GM18868 (cell line): ENCODE data around the gene MICALL2.

Experiments
- ATAC-seq: cut with Tn5 transposase; IDR thresholded peaks from one replicate; pipeline ENCODE4 v1.9.1; 2021; ENCODE audit warnings: mild to moderate bottlenecking, moderate library complexity; ENCODE audit not compliant: unreplicated experiment

MICALL2 gene

DNA sequence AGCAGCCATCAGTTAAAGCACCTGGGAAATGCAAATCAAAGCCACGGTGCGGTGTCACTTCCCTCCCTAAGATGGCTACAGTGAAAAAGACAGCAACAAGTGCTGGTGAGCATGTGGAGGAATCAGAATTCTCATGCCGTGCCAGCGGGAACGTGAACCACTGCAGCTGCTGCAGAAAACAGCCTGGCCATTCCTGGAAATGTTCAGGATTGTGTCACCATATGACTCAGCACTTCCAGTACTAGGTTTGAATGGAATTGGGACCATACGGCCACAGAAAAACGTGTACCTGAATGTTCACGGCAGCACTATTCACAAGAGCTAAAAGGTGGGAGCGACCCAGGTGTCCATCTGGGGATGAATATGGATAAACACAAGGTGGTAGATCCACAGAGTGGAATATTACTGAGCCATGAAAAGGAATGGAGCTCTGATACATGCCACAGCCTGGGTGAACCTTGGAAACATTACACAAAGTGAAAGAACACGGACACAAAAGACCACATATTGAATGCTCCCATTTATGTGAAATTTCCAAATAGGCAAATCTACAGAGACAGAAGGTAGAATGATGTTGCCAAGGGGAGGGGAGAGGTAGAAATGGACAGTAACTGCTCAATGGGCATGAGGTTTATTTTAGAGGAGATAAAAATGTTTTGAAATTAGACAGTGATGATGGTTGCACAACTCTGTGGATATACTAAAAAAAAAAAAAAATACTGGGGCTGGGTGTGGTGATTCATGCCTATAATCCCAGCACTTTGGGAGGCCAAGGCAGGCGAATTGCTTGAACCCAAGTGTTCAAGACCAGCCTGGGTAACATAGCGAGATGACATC lies 61.6 kb downstream of the MICALL2 start:
- no peak for ATAC-seq

DNA sequence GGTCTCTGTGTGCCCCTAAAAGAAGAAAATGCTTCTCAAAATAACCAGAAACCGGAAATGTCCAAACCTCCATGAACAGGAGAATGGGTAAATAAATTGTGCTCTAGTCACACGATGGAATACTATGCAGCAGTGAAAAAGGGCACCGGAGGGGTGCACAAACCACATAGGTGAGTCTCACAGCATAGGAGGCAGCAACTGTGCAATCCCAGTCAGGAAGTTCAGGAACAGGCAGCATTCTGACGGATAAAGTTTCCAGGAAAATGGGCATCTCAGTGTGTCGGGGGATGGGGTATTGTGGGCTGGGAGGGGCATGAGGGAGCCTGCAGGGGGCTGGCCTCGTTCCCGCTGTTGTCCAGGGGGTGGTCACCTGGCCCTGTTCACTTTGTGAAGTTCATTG lies 63.1 kb downstream of the MICALL2 start:
- no peak for ATAC-seq

DNA sequence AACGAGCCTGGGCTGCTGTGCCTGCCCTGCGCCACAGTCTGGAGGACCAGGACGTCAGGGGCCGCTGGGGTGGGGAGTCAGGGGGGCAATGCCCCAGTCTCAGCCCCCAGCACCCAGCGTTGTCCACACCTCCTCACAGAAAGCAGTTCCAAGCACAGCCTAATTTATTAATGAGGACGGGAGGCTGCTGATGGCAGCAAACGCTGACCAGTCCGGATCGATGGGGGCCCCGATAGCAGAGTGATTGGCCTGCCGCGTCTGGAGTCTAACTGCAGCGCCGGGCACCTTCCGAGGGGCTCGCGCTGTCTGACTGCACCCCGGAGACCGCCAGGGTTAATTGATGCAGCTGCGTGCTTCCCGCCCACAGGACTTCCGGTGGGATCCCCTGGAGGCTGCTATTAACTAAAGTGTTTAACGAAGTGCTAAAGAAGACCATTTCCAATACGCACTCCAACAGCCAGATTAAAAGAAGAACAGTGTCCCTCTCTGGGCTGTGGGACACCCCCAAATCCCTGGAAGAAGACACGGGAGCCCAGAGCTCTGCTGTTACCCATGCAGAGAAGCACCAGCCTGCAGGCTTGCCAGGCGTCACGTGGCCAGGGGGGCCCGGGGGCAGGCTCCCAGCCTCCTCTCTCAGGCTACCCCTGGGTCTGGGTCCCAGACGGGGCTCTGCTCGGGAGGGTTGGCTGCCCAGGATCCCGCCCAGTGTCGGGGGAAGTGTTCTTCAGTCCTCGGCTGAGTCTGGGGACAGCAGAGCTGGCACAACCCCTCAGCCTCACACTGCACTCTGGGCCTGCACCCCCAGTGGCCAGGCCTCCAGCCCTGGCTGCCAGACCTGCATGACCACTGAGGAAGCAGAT lies 63.8 kb downstream of the MICALL2 start:
- no peak for ATAC-seq

DNA sequence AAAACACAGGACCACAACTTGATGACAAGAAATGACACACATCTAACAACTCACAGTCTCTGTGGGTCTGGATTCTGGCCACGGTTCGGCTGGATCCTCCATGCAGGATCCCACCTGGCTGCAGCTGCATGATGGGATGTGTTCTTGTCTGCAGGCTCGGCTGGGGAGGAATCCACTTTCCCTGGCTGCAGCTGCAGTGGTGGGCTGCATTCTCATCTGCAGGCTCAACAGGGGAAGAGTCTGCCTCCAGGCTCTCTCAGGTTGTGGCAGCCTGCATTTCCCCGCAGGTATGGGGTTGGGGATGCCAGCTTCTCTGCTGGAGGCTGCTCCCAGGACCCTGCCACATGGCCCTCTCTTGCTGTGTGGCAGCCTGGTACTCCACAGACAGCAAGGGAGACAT lies 64.9 kb downstream of the MICALL2 start:
- ATAC-seq = no peak

DNA sequence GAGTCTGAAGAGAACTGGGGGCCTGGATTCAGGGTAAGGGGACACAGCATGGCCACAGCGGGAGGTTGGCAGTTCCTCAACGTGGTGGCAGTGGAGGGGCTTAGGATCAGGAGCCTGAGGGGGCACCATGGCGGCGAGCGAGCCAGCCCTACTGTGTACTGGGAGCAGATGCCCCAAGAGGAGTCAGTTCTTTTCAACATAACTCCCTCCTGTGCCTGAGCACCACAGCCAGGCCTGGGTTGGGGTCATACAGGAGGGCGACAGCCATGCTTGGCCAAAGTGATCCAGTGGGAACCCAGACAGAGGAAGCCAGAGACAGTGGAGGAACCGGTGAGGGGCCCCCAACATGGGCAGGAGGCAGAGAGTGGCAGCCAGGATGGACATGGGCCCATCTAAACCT lies 65.8 kb downstream of the MICALL2 start:
- no peak for ATAC-seq

DNA sequence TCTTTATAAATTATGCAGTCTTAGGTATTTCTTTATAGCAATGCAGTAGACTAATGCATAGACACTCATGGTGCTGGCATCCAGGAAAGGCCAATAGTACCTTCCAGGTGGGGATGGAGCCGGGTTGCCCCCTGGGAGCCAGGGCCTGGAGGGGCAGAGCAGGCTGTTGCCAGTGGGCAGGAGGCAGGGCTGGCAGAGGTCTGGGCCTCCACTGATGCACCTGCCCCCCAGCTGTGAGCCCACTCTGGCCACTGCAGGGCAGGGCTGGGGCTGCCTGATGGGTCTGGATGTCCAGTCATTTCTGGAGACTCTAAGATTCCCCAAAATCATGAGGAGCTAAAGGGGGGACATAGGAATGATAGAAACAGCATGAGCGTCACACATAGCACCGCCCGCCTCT lies 66.7 kb downstream of the MICALL2 start:
- no peak for ATAC-seq

DNA sequence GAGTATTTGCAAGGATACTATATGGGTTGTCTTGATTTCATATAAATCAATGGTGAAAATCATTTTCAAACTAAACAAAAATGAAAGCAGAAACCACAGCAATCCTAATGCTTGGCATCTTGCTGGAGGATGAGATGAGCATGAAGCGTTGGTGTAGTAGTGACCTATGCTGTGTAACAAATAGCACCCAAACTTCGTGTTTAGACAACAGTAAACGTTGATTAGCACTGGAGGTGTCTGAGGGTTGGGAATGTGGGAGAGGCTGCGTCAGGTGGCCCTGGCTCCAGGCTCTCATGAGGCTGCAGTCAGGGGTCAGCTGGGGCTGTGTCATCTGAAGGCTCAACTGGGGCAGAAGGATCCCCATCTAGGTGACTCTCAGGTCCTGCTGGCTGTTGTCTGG lies 67.8 kb downstream of the MICALL2 start:
- ATAC-seq = no peak

DNA sequence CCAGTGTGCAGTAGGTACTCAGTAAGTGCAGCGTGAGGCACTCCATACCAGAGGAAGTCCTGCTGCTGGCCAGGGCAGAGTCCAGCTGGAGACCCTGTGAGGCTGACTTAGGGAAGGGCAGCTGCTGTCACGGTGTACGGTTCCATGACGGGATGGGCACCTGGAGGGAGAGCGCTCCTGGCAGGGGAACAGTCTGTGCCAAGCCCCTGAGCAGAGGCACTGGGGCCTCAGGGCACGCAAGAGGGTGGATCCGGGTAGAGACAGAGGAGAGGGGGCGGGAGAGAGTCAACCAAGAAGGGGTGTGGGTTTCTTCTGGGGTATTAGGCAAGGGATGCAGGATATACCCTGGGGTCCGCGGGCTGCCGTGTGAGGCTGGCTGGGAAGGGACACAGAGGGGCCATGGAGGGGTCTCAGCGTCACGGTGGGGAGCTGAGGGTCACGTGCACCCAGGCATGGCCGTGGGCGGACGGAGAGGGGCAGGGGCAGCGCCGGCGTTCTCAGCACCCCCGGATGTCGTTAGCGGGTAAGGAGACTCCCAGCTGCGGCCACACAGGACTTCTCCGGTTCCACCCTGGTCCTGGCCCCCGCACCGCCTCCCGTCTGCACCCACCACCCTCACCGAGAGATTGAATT lies 70.5 kb downstream of the MICALL2 start:
- ATAC-seq = no peak

DNA sequence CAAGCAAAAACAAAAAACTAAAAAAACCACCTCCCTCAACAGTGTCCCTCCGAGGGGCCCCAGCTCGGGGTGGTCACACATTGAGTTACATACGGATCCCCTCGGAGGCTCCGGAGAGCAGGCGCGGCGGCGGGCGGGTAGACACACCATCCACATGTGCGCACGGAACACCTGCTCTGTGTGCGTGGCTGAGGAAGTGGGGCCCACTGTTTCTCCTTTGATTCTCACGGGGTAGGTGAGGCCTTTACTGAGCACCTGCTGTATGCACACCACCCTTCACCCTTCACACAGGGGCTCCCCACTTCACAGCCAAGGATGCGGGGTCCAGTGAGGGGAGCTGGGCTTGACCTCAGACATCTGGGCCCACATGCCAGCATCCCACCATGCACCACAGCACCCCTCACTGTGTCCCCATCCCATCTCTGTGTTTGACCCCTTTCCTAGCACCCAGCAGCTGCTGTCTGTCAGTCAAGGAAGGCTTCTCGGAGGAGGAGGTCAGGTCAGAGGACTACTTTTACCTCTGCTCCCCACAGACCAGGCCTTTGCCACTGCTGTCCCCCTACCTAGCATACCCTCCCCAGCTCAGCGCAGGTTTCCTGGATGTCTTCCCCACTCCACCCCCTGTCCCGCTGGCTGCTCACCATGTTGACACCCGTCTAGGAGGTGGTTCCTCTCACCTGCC lies 71.1 kb downstream of the MICALL2 start:
- no peak for ATAC-seq

DNA sequence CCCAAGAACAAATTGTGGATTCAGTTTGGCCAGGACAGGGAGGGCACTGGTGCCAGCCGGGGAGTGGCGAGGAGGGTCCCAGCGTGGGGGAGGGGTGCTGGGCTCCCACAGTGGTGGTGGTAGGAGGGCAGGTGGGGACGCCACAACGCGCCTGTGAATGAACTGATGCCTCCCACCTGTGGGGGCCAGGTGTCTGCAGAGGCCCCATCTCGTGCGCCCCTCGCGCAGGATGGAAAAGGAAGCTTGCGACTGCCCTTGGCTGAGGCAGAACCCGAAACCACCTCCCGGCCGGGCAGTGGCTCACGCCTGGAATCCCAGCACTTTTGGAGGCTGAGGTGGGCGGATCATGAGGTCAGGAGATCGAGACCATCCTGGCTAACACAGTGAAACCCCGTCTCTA lies 72.0 kb downstream of the MICALL2 start:
- no peak for ATAC-seq

DNA sequence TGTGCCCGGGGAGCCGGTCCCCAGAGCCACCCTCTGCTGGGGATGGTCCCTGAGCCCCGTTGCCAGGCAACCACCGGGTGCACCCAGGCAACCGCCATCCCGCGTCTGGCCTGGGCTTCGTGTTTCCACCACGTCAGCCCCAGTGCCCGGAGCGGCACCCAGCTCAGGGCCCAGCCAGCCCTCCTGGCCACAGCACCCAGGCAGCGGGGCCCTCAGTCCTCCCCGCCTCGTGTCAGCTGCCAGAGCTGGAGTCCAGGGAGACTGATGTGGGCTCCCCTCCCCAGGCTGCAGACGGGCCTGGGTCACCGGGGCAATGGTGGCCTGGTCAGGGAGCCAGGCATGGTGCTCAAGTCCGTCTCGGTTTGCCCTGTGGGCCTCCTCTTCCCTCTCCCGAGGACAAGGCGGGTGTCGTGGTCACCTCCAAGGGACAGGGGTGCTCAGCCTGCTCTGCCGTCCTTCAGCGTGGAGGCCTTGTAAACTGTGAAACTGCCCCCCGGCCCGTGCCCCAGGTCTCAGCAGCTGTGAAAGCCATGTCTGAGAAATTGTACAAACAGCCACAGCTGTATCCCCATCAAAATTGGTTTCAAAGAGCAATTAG lies 72.5 kb downstream of the MICALL2 start:
- ATAC-seq = no peak

DNA sequence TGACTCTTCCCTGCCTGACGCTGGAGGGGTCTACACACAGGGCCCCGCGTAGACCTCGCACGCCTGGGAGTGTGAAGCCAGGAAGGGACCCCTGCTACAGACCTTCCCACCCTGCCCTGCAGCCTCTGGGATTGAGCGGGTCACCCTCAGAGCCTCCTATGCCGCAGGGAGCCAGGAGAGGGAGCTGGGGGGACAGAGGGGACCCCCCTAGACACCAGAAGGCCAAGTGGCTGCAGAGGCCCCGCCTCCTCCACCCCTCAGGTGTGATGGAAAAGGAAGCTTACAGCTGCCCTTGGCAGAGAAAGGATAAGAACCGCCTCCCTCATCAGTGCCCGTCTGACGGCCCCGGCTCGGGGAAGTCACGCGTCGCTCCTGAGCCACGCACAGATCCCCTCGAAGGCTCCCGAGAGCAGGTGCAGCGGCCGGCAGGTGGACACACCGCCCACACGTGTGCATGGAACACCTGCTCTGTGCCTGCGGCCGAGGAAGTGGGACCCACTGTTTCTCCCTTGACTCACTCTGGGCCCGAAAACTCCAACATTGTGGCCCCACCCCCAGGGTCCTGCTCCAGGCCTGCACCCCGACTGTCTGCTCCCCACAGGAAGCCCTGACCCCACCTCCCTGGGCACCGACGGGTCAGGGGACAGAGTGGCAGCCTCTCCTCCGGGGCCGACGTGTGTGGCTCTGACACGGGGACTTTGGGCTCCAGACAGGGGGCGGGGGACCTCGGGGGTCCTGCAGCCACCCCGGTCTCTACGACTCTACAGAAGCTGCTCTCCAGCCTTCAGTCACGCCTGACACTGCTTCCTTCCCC lies 73.3 kb downstream of the MICALL2 start:
- ATAC-seq = no peak

DNA sequence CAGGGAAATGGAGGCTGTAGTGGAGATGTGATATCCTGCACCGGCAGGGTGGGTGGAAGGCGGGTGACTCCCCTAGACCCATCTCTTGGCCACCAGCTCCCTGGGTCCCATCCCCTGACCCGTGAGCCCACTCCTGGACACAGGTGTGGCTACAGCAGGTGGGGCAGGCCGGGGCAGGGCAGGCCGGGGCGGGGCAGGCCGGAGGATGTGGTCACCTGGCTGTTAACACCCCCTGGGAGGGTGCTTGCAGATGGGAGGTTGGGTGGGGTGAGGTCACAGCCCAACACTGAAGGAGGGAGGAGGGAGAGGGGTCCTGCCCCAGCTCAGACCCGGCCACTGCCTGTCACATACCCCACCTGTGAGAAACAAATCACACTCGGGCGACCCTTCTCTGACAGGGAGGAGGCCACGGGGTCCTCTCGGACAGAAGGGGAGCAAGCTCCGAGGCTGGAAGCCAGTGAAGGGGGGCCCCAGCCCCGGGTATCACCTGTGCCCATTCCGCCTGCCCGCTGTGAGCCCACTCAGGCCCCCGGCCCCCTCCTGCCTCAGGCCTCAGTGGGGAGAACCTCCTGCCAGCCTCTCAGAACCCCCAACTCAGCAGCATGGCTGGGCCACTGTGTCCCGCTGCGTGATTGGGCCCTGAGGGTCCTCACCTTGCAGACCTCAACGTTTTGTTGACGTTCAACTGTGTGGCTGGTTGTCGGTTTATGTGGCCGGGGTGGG lies 74.0 kb downstream of the MICALL2 start:
- ATAC-seq = no peak
